ENCODE data around the gene FXR2.

DNA sequence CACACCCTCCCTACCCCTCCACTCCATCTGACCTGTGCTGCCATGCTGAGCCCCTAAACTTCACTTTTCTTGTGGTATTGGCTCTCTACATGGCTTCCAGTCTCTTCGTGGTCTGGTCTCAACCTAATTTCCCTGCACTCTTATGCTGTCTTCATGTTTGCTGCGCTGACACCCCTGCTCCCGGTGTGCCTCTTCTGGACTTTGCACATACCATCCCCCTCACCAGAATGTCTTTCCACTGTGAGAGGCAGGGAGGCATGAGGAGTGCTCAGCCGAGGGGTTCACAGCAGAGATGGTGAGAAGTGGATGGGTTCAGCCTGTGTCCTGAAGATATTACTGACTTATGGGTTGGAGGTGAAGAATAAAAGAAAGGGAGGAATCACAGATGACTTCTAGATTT, 63.3 kb downstream of the FXR2 start:
- TF ChIP-seq CTCF (conservative IDR thresholded peaks at IDR 0.05) (no peak), EZH2 (IDR thresholded peaks at IDR 0.05; ENCODE audit: low read depth) (no peak)

Data from PC-9 (cell line).